Measurements from ENCODE around the gene RPS10.
"Not testable (repeated sequence)": the region's sequence is repeated elsewhere in the genome, so short reads cannot be mapped to it uniquely, and the experiment has no call there.

The RPS10 gene

GRCh38 chr6:34373511-34373910 is 52.4 kb downstream of the RPS10 start:
- no peak for DNase-seq (ENCODE audit: low read depth in 2 of 2, low spot score in 1 of 2)

DNA sequence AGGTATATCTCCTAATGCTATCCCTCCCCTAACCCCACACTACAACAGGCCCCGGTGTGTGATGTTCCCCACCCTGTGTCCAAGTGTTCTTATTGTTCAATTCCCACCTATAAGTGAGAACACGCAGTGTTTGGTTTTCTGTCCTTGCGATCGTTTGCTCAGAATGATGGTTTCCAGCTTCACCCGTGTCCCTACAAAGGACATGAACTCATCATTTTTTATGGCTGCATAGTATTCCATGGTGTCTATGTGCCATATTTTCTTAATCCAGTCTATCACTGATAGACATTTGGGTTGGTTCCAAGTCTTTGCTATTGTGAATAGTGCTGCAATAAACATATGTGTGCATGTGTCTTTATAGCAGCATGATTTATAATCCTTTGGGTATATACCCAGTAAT is 54.0 kb downstream of the RPS10 start:
- DNase-seq (ENCODE audit: low read depth in 2 of 2, low spot score in 1 of 2): not testable (repeated sequence)

DNA sequence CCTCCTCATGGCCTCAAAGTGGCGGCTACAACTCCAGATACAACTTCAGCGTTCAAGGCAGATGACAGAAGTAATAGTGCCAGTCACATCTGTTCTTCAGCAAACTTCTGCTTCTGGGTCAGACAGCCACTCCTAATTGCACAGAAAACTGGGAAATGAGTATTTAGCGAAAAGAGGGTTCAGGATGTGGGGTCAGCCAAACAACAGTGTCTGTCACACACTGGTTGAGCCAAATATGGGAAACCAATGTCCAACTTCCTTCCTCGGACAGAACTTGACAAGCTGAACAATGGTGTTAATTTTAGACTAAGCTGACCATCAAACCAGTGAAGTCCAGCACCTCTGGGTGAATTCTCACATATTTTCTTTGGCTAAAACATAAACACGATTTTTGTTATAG is 55.5 kb downstream of the RPS10 start:
- no peak for DNase-seq (ENCODE audit: low read depth in 2 of 2, low spot score in 1 of 2)

DNA sequence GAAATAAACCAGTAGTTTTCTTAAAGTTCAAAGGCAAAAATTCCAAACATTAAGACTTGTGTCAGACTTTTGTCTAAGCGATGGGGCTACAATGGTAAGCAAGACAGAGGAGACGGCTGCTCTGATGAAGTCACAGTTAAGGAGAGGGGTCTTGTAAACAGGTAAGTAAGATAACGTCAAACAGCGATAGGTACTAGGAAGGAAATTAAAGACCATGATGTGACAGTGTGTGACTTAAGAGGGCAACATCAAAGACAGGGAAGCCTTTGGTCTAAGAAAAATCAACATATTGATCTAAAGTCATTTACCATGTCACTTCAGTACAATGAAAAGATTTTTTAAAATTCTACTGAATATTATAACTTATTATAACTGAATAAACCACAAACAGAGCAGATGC is 56.5 kb downstream of the RPS10 start:
- no peak for DNase-seq (ENCODE audit: low read depth in 2 of 2, low spot score in 1 of 2)
